ENCODE data around the gene RNFT2.

Gene RNFT2

GRCh38 chr12:116712458-116713303 is 25.4 kb upstream of the RNFT2 start (continued):
- peak; percentile 89 for TF ChIP-seq PRDM10 (tag by site-specific recombination; IDR thresholded peaks at IDR 0.05)
- peak; percentile 85 for TF ChIP-seq ZXDB (tag by site-specific recombination; IDR thresholded peaks at IDR 0.05)
- no peak for TF ChIP-seq RBAK (tag by site-specific recombination; IDR thresholded peaks at IDR 0.05)
- no peak for TF ChIP-seq ZNF140 (tag by site-specific recombination; IDR thresholded peaks at IDR 0.05)
- TF ChIP-seq ZNF138 (tag by site-specific recombination; IDR thresholded peaks at IDR 0.05; ENCODE audit: borderline replicate concordance), result no peak
- peak; percentile 88 for TF ChIP-seq INSM2 (tag by site-specific recombination; IDR thresholded peaks at IDR 0.05)
- peak; percentile 16; the same call in 1 of the 2 replicates for TF ChIP-seq BCL11A (tag by site-specific recombination; IDR thresholded peaks at IDR 0.05; ENCODE audit: low read depth)
- TF ChIP-seq SCRT1 (tag by site-specific recombination; IDR thresholded peaks at IDR 0.05; ENCODE audit: borderline replicate concordance), result peak; percentile 41
- no peak for TF ChIP-seq SETDB1 (IDR thresholded peaks at IDR 0.05; ENCODE audit: insufficient read length, low read length)
- peak; percentile 78; the same call in 1 of the 2 replicates for TF ChIP-seq ZNF394 (tag by site-specific recombination; IDR thresholded peaks at IDR 0.05; ENCODE audit: borderline replicate concordance)
- 0 out of 2 replicates have a peak, but pooled peaks have one; percentile 37 for TF ChIP-seq PRDM4 (tag by site-specific recombination; IDR thresholded peaks at IDR 0.05)
- peak; percentile 29; the same call in 1 of the 2 replicates for TF ChIP-seq EGR2 (tag by site-specific recombination; IDR thresholded peaks at IDR 0.05; ENCODE audit: low read depth)
- peak; percentile 75 for TF ChIP-seq KLF8 (tag by site-specific recombination; IDR thresholded peaks at IDR 0.05)
- TF ChIP-seq ZNF843 (tag by site-specific recombination; IDR thresholded peaks at IDR 0.05), result peak; percentile 84
- no peak for TF ChIP-seq ZNF146 (tag by site-specific recombination; IDR thresholded peaks at IDR 0.05)
- peak; percentile 61 for TF ChIP-seq ZSCAN30 (tag by site-specific recombination; IDR thresholded peaks at IDR 0.05)
- TF ChIP-seq ZNF10 (tag by site-specific recombination; IDR thresholded peaks at IDR 0.05), result peak; percentile 74
- TF ChIP-seq ZNF600 (tag by site-specific recombination; IDR thresholded peaks at IDR 0.05), result peak; percentile 69
- TF ChIP-seq ZBTB20 (tag by site-specific recombination; IDR thresholded peaks at IDR 0.05), result peak; percentile 72
- 0 out of 2 replicates have a peak, but pooled peaks have one; percentile 57 for TF ChIP-seq ZNF24 (tag by site-specific recombination; IDR thresholded peaks at IDR 0.05)
- TF ChIP-seq ZSCAN18 (tag by site-specific recombination; IDR thresholded peaks at IDR 0.05), result no peak
- no peak for TF ChIP-seq ZNF214 (tag by site-specific recombination; IDR thresholded peaks at IDR 0.05; ENCODE audit: borderline replicate concordance)
- TF ChIP-seq CTCF (tag by site-specific recombination; IDR thresholded peaks at IDR 0.05), result no peak
- TF ChIP-seq WT1 (tag by site-specific recombination; IDR thresholded peaks at IDR 0.05), result peak; percentile 60; the same call in 1 of the 2 replicates
- TF ChIP-seq MZF1 (tag by site-specific recombination; IDR thresholded peaks at IDR 0.05; ENCODE audit: borderline replicate concordance), result peak; percentile 99
- no peak for TF ChIP-seq ZNF202 (tag by site-specific recombination; IDR thresholded peaks at IDR 0.05; ENCODE audit: borderline replicate concordance)
